PC-9 (cell line): ENCODE measurements around the gene CLEC16A. TPM values are rescaled to one million over a fixed set of nuclear protein-coding genes. Genes with fewer than 3 reads are reported as not detected.

Experiments
- BruUV-seq: library from RNA; stranded (reverse); fragments of 400-500 nt; replicated peaks from 2 replicates; lab custom pipeline; 2021; lab: Mats Ljungman, UMichigan
- CTCF ChIA-PET: fragments of 300-600 bp; sonication (Branson Sonifier 250); formaldehyde crosslinking; loops from one replicate; lab custom pipeline; 2022; ENCODE audit warnings: antibody characterized with exemption; lab: Charles Lee
- POLR2A ChIA-PET: fragments of 300-600 bp; sonication (Branson Sonifier 250); formaldehyde crosslinking; loops from one replicate; lab custom pipeline; 2022; ENCODE audit warnings: antibody characterized with exemption; ENCODE audit not compliant: unreplicated experiment; lab: Charles Lee
- DNase-seq, 2 experiments: peaks; one replicate each; pipeline versions ENCODE4 v3.0.0 to v3.0.0-alpha.2; 2015 to 2022; ENCODE audit warnings: mixed read lengths in 1 of 2
- H2AFZ ChIP-seq: fragments of 200-600 bp; sonication (generic); 2 replicates; pipeline ENCODE4 v1.8.1; 2017; ENCODE audit warnings: antibody characterized with exemption
- H3F3A ChIP-seq: fragments of 200-600 bp; sonication (generic); 2 replicates; pipeline ENCODE4 v1.8.1; 2017; ENCODE audit warnings: antibody characterized with exemption, mild to moderate bottlenecking, low read depth; ENCODE audit not compliant: insufficient read depth
- H3K27ac ChIP-seq: fragments of 200-600 bp; sonication (generic); 2 replicates; pipeline ENCODE4 v1.6.1; 2016; ENCODE audit warnings: mixed run types
- H3K27me3 ChIP-seq: fragments of 200-600 bp; sonication (generic); 2 replicates; pipeline ENCODE4 v1.6.1; 2016; ENCODE audit warnings: low read depth, mixed run types; ENCODE audit not compliant: insufficient read depth
- H3K36me3 ChIP-seq: fragments of 200-600 bp; sonication (generic); 2 replicates; pipeline ENCODE4 v1.6.1; 2016; ENCODE audit warnings: low read depth, mixed run types
- H3K4me1 ChIP-seq: fragments of 200-600 bp; sonication (generic); replicated peaks from 2 replicates; pipeline ENCODE4 v1.6.1; 2016; ENCODE audit warnings: mixed run types; ENCODE audit not compliant: insufficient read depth
- H3K4me2 ChIP-seq: fragments of 200-600 bp; sonication (generic); 2 replicates; pipeline ENCODE4 v1.6.1; 2017; ENCODE audit warnings: mixed run types
- H3K4me3 ChIP-seq: fragments of 200-600 bp; sonication (generic); 2 replicates; pipeline ENCODE4 v1.6.1; 2016; ENCODE audit warnings: mixed run types
- H3K79me2 ChIP-seq: fragments of 200-600 bp; sonication (generic); 2 replicates; pipeline ENCODE4 v1.6.1; 2017; ENCODE audit warnings: low read depth, mixed run types
- H3K9me2 ChIP-seq: fragments of 200-600 bp; sonication (generic); 2 replicates; pipeline ENCODE4 v1.8.1; 2017; ENCODE audit warnings: mild to moderate bottlenecking; ENCODE audit not compliant: insufficient read depth
- H3K9me3 ChIP-seq: fragments of 200-600 bp; sonication (generic); 2 replicates; pipeline ENCODE4 v1.8.1; 2016; ENCODE audit warnings: low read depth; ENCODE audit not compliant: insufficient read depth
- H4K20me1 ChIP-seq: fragments of 200-600 bp; sonication (generic); 2 replicates; pipeline ENCODE4 v1.8.1; 2017; ENCODE audit not compliant: insufficient read depth
- EZH2 ChIP-seq: fragments of 200-600 bp; sonication (generic); IDR thresholded peaks from 2 replicates; pipeline ENCODE4 v1.8.0; 2017; ENCODE audit warnings: antibody characterized with exemption, low read depth
- intact Hi-C: fragments of 100-400 bp; cut with micrococcal nuclease; formaldehyde crosslinking; loops from one replicate; pipeline ENCODE4 v1.10.0; 2022; ENCODE audit not compliant: unreplicated experiment
- total RNA-seq: library from RNA; stranded (reverse); gene quantifications from 2 replicates; pipeline ENCODE4 v1.2.3, GENCODE V29; 2021
- TF ChIP-seq, protein P1 (sequence below): fragments of 200-600 bp; sonication (generic); conservative IDR thresholded peaks from 2 replicates; pipeline ENCODE4 v1.6.1; 2017; ENCODE audit warnings: mixed run types, antibody characterized with exemption, mild to moderate bottlenecking, moderate library complexity

Gene CLEC16A
- total RNA-seq, 1 experiment from 2014 or later: 34.9 TPM

DNA sequence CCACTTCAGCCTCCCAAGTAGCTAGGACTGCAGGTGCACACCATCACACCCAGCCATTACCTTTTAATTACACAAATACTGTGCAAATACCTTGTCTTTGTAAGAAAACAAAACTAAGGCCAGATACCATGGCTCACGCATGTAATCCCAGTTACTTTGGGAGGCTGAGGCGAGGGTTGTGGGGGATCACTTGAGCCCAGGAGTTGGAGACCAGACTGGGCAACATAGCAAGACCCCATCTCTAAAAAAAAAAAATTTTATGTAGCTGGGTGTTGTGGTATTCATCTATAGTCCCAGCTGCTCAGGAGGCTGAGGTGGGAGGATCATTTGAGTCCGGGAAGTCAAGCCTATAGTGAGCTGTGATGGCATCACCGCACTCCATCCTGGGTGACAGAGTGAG, 151.6 kb downstream of the CLEC16A start:
- Histone ChIP-seq H3K4me1 (peaks cover 35% of the 10 kb centered on the region), H3K4me2 (no peak overlapping the region), H3F3A (peaks cover 22% of the 10 kb centered on the region; the same call in 1 of the 2 replicates), H3K9me2 (no peaks in the 10 kb centered on the region), H3K4me3 (no peak overlapping the region), H3K9me3 (no peaks in the 10 kb centered on the region), H3K79me2 (no peaks in the 10 kb centered on the region), H3K36me3 (no peaks in the 10 kb centered on the region), H3K27me3 (no peaks in the 10 kb centered on the region), H2AFZ (no peak overlapping the region), H3K27ac (no peak overlapping the region), H4K20me1 (no peaks in the 10 kb centered on the region)
- intact Hi-C loops: no loop called here
- POLR2A ChIA-PET: no interaction called here
- no peak for TF ChIP-seq EZH2
- TF ChIP-seq, protein P1, sequence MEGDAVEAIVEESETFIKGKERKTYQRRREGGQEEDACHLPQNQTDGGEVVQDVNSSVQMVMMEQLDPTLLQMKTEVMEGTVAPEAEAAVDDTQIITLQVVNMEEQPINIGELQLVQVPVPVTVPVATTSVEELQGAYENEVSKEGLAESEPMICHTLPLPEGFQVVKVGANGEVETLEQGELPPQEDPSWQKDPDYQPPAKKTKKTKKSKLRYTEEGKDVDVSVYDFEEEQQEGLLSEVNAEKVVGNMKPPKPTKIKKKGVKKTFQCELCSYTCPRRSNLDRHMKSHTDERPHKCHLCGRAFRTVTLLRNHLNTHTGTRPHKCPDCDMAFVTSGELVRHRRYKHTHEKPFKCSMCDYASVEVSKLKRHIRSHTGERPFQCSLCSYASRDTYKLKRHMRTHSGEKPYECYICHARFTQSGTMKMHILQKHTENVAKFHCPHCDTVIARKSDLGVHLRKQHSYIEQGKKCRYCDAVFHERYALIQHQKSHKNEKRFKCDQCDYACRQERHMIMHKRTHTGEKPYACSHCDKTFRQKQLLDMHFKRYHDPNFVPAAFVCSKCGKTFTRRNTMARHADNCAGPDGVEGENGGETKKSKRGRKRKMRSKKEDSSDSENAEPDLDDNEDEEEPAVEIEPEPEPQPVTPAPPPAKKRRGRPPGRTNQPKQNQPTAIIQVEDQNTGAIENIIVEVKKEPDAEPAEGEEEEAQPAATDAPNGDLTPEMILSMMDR: no peak
- no TSS peak for BruUV-seq
- no peak for DNase-seq
- CTCF ChIA-PET: interaction anchor here (0.6 kb wide), 1 partner anchor 18 kb away, joined by 3 read pairs; no protein-coding TSS in a partner anchor

DNA sequence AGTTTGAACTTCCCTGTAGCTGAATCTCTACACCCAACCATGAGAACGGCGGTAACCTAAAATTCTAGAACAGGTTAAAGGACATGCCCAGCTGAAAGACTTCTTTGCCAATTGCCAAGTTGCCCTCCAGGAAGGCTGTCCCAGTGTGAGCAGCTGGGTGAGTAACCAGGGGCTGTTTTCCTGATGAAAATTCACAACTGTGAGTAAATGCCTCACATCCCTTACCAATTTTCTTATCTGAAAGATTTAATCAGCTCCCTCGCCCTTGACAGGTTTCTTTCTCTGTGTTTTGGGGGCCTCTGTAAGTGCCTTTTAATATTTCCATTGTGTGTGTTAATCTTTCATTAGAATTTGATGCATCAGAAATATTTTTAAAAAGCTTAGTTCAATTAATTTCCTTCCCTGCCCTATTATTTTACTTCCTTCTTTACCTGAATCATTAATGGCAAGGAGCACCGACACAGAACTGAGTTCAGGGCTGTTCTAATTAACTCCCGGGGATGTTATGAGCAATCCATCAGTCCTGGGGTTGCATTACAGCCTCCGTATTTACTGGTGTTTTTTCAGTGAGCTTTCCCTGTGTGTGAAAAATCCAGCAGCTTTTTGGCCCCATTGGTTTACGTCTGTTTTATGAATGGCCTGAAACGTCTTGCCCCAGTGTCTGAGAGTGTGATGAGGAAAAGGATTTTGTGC, 152.9 kb downstream of the CLEC16A start:
- TF ChIP-seq EZH2: no peak
- TF ChIP-seq, protein P1: no peak
- Histone ChIP-seq H3K9me3 (no peaks in the 10 kb centered on the region), H3K79me2 (no peaks in the 10 kb centered on the region), H3K36me3 (no peaks in the 10 kb centered on the region), H3K4me3 (no peak overlapping the region), H3K27me3 (no peaks in the 10 kb centered on the region), H3K27ac (no peak overlapping the region), H3K4me2 (no peak overlapping the region), H3F3A (peaks cover 22% of the 10 kb centered on the region; the same call in 1 of the 2 replicates), H3K9me2 (no peaks in the 10 kb centered on the region), H2AFZ (no peak overlapping the region), H3K4me1 (peaks cover 35% of the 10 kb centered on the region), H4K20me1 (no peaks in the 10 kb centered on the region)
- no TSS peak for BruUV-seq
- ChIA-PET POLR2A (interaction anchor here (0.6 kb wide), 1 partner anchor 869 kb away, joined by 8 read pairs; no protein-coding TSS in a partner anchor), CTCF (no interaction called here)
- no peak for DNase-seq
- intact Hi-C loops: no loop called here

DNA sequence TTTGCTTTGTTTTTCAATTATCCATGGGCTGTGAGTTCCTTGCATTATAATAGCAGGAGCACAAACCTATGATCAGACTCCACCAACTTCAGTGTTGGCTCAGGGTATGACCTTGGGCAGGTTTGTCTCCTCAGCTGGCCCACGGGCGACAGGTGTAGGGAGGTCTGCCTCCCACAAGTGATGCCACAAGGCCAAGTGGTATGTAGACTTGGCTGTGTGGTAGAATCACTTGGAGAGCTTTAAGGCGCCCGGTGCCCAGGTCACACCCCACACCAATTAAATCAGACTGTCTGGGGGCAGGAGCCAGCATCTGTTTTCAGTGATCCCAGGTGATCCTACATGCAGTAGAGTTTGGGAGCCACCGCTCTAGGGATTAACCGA, 153.4 kb downstream of the CLEC16A start:
- BruUV-seq: no TSS peak
- Histone ChIP-seq H3K4me1 (peaks cover 35% of the 10 kb centered on the region), H4K20me1 (no peaks in the 10 kb centered on the region), H3K79me2 (no peaks in the 10 kb centered on the region), H3K4me3 (no peak overlapping the region), H3F3A (peaks cover 22% of the 10 kb centered on the region; the same call in 1 of the 2 replicates), H3K36me3 (no peaks in the 10 kb centered on the region), H3K4me2 (no peak overlapping the region), H2AFZ (no peak overlapping the region), H3K27ac (no peak overlapping the region), H3K9me3 (no peaks in the 10 kb centered on the region), H3K27me3 (no peaks in the 10 kb centered on the region), H3K9me2 (no peaks in the 10 kb centered on the region)
- TF ChIP-seq EZH2: no peak
- TF ChIP-seq, protein P1: no peak
- intact Hi-C loops: no loop called here
- DNase-seq: no peak
- ChIA-PET POLR2A (no interaction called here), CTCF (no interaction called here)
